MM.1S (cell line): ENCODE measurements around the gene AHNAK.
A peak's percentile ranks its signal among the peaks of the same experiment; 100 is the strongest.

Source experiments
- DNase-seq: peaks from one replicate; pipeline ENCODE4 v3.0.0-alpha.2; 2015
- H2AFZ ChIP-seq: fragments of 300-600 bp; sonication (generic); 2 replicates; pipeline ENCODE4 v1.6.0; 2016; ENCODE audit warnings: antibody characterized with exemption, low read length
- H3F3A ChIP-seq: fragments of 300-600 bp; sonication (generic); 2 replicates; pipeline ENCODE4 v1.6.1; 2016; ENCODE audit warnings: mild to moderate bottlenecking, antibody characterized with exemption, low read length, moderate library complexity, mixed read lengths; ENCODE audit not compliant: insufficient read depth
- H3K27ac ChIP-seq: fragments of 300-600 bp; sonication (generic); 2 replicates; pipeline ENCODE4 v1.5.1; 2016; ENCODE audit warnings: mild to moderate bottlenecking, low read length
- H3K27me3 ChIP-seq: fragments of 300-600 bp; sonication (generic); replicated peaks from 2 replicates; pipeline ENCODE4 v1.6.0; 2016; ENCODE audit warnings: low read length; ENCODE audit not compliant: insufficient read depth
- H3K36me3 ChIP-seq: fragments of 300-600 bp; sonication (generic); replicated peaks from 2 replicates; pipeline ENCODE4 v1.6.1; 2016; ENCODE audit warnings: mild to moderate bottlenecking, low read length, mixed read lengths; ENCODE audit not compliant: insufficient read depth
- H3K4me1 ChIP-seq: fragments of 300-600 bp; sonication (generic); 2 replicates; pipeline ENCODE4 v1.6.1; 2016; ENCODE audit warnings: low read length, mixed read lengths
- H3K4me2 ChIP-seq: fragments of 300-600 bp; sonication (generic); 2 replicates; pipeline ENCODE4 v1.6.0; 2016; ENCODE audit warnings: low read depth, low read length
- H3K4me3 ChIP-seq: fragments of 300-600 bp; sonication (generic); 2 replicates; pipeline ENCODE4 v1.5.1; 2016; ENCODE audit warnings: low read length, mixed read lengths
- H3K79me2 ChIP-seq: fragments of 300-600 bp; sonication (generic); 2 replicates; pipeline ENCODE4 v1.6.1; 2016; ENCODE audit warnings: mixed run types, low read length, mixed read lengths
- H3K9ac ChIP-seq: fragments of 300-600 bp; sonication (generic); 2 replicates; pipeline ENCODE4 v1.6.1; 2016; ENCODE audit warnings: low read length, mixed read lengths
- H3K9me2 ChIP-seq: fragments of 300-600 bp; sonication (generic); replicated peaks from 2 replicates; pipeline ENCODE4 v1.6.1; 2016; ENCODE audit warnings: mild to moderate bottlenecking, low read length, mixed read lengths; ENCODE audit not compliant: insufficient read depth
- H3K9me3 ChIP-seq: fragments of 300-600 bp; sonication (generic); replicated peaks from 2 replicates; pipeline ENCODE4 v1.6.1; 2016; ENCODE audit warnings: mild to moderate bottlenecking, low read length, mixed read lengths; ENCODE audit not compliant: insufficient read depth
- H4K20me1 ChIP-seq: fragments of 300-600 bp; sonication (generic); 2 replicates; pipeline ENCODE4 v1.6.1; 2016; ENCODE audit warnings: mild to moderate bottlenecking, low read length, moderate library complexity, mixed read lengths; ENCODE audit not compliant: insufficient read depth
- CTCF ChIP-seq: fragments of 300-600 bp; sonication (generic); IDR thresholded peaks from 2 replicates; pipeline ENCODE4 v1.5.1; 2016; ENCODE audit warnings: antibody characterized with exemption, low read length, mixed read lengths
- EZH2 ChIP-seq: fragments of 300-600 bp; sonication (generic); optimal IDR thresholded peaks from 2 replicates; pipeline ENCODE3; 2017; ENCODE audit warnings: low read depth, mild to moderate bottlenecking, antibody characterized with exemption, low read length, mixed read lengths
- EZH2phosphoT487 ChIP-seq: fragments of 300-600 bp; sonication (generic); IDR thresholded peaks from 2 replicates; pipeline ENCODE4 v1.6.1; 2018; ENCODE audit warnings: antibody characterized with exemption, low read length

Gene AHNAK

GRCh38 chr11:62546244-62546928, at the start of gene AHNAK:
AHNAK (minus strand) TSS chr11:62546806; CDS start chr11:62536098, 10,708 bp downstream.
- Histone ChIP-seq H3K4me1 (peaks cover 35% of the 10 kb centered on the region), H4K20me1 (no peaks in the 10 kb centered on the region), H3K4me3 (peak within 1 kb of the TSS; percentile 79), H3K9me3 (no peaks in the 10 kb centered on the region), H3K9ac (peak within 1 kb of the TSS; percentile 82), H2AFZ (peak within 1 kb of the TSS; percentile 63), H3K9me2 (no peaks in the 10 kb centered on the region), H3K27ac (no peak within 1 kb of the TSS), H3K27me3 (peaks cover 34% of the 10 kb centered on the region), H3K36me3 (no peaks in the 10 kb centered on the region), H3K79me2 (peaks cover 9% of the 10 kb centered on the region), H3F3A (peaks cover 7% of the 10 kb centered on the region; the same call in 1 of the 2 replicates), H3K4me2 (peak within 1 kb of the TSS; percentile 99)
- peak; percentile 48 for DNase-seq
- TF ChIP-seq CTCF (no peak), EZH2phosphoT487 (no peak), EZH2 (no peak)

- Histone ChIP-seq H3K4me2 (no peak overlapping the region), H3K36me3 (peaks cover 22% of the 10 kb centered on the region), H3K9ac (no peak overlapping the region), H3K79me2 (peaks cover 51% of the 10 kb centered on the region), H2AFZ (no peak overlapping the region), H3F3A (peaks cover 34% of the 10 kb centered on the region), H4K20me1 (no peaks in the 10 kb centered on the region), H3K4me1 (peaks cover 25% of the 10 kb centered on the region), H3K9me2 (no peaks in the 10 kb centered on the region), H3K27ac (no peak overlapping the region), H3K4me3 (no peak overlapping the region), H3K9me3 (no peaks in the 10 kb centered on the region), H3K27me3 (no peaks in the 10 kb centered on the region)
- TF ChIP-seq EZH2phosphoT487 (no peak), CTCF (no peak), EZH2 (no peak)
- no peak for DNase-seq
Observed at GRCh38 chr11:62595124-62595523, 48.5 kb upstream of the AHNAK start.

- DNase-seq = peak; percentile 78
- H3K79me2 ChIP-seq = peaks cover 50% of the 10 kb centered on the region
- H3K27me3 ChIP-seq = no peaks in the 10 kb centered on the region
- H4K20me1 ChIP-seq = no peaks in the 10 kb centered on the region
- no peak overlapping the region; the same call in 1 of the 2 replicates for H3K4me2 ChIP-seq
- H3K9me3 ChIP-seq = no peaks in the 10 kb centered on the region
- no peak overlapping the region; the same call in 1 of the 2 replicates for H3K27ac ChIP-seq
- H3F3A ChIP-seq = peaks cover 26% of the 10 kb centered on the region
- no peaks in the 10 kb centered on the region for H3K9me2 ChIP-seq
- TF ChIP-seq CTCF (peak; percentile 85), EZH2phosphoT487 (no peak)
- H3K9ac ChIP-seq = no peak overlapping the region
- no peak overlapping the region for H2AFZ ChIP-seq
- H3K4me1 ChIP-seq = peaks cover 16% of the 10 kb centered on the region
- peaks cover 20% of the 10 kb centered on the region for H3K36me3 ChIP-seq
- H3K4me3 ChIP-seq = no peak overlapping the region
Observed at GRCh38 chr11:62593434-62594044, 46.9 kb upstream of the AHNAK start.
